ENCODE data around the gene CCDC57. TPM values are rescaled to one million over a fixed set of nuclear protein-coding genes. Genes with fewer than 3 reads are reported as not detected.

CCDC57 gene
- total and polyA plus RNA-seq, 9 of the 15 experiments (the other 6 are each of a cell fraction or from before 2014, with no cell fraction given), result 0.83 to 36.2 (median 13.6) TPM

GRCh38 chr17:82065638-82066303, 146.9 kb downstream of the CCDC57 start, which contains the start of gene DUS1L (continued):
- TF ChIP-seq C11orf30 (IDR thresholded peaks at IDR 0.05; ENCODE audit: low read depth) (peak; percentile 89), NCOA1 (IDR thresholded peaks at IDR 0.05; ENCODE audit: low read depth) (peak; percentile 95), BRD4 (IDR thresholded peaks at IDR 0.05) (0 out of 2 replicates have a peak, but pooled peaks have one; percentile 52), XRCC3 (IDR thresholded peaks at IDR 0.05) (no peak), TCF7L2 (IDR thresholded peaks at IDR 0.05; ENCODE audit: low read depth, low read length) (no peak), ATF1 (CRISPR knock-in tag; IDR thresholded peaks at IDR 0.05) (no peak), ATF1 (tag; IDR thresholded peaks at IDR 0.05) (peak; percentile 66), NFIC (IDR thresholded peaks at IDR 0.05) (peak; percentile 47; the same call in 1 of the 2 replicates), ZNF384 (IDR thresholded peaks at IDR 0.05; ENCODE audit: low read depth, low read length) (0 out of 2 replicates have a peak, but pooled peaks have one; percentile 36), MBD2 (IDR thresholded peaks at IDR 0.05; ENCODE audit: borderline replicate concordance, low read depth) (no peak), ZNF282 (CRISPR knock-in tag; IDR thresholded peaks at IDR 0.05) (no peak), MBD1 (CRISPR knock-in tag; IDR thresholded peaks at IDR 0.05) (no peak), HNRNPLL (IDR thresholded peaks at IDR 0.05; ENCODE audit: low read depth, low read length, poor library complexity, severe bottlenecking) (no peak), HDAC6 (IDR thresholded peaks at IDR 0.05; ENCODE audit: low read depth, low read length) (no peak), ZBTB17 (CRISPR knock-in tag; IDR thresholded peaks at IDR 0.05) (0 out of 2 replicates have a peak, but pooled peaks have one; percentile 67), ZNF583 (CRISPR knock-in tag; IDR thresholded peaks at IDR 0.05) (0 out of 2 replicates have a peak, but pooled peaks have one; percentile 72), HNRNPH1 (optimal IDR thresholded peaks at IDR 0.05; ENCODE audit: low read depth, low read length) (no peak), HDAC8 (tag; IDR thresholded peaks at IDR 0.05) (peak; percentile 90), RREB1 (CRISPR knock-in tag; IDR thresholded peaks at IDR 0.05) (peak; percentile 74), VEZF1 (CRISPR knock-in tag; IDR thresholded peaks at IDR 0.05) (peak; percentile 50; the same call in 1 of the 2 replicates), CHD4 (IDR thresholded peaks at IDR 0.05; ENCODE audit: insufficient read depth, insufficient replicate concordance, low read depth, low read length, poor library complexity, severe bottlenecking) (no peak)
